Epithelial cell of proximal tubule (primary cell): ENCODE data around the gene APOM. TPM values are rescaled to one million over a fixed set of nuclear protein-coding genes. Genes with fewer than 3 reads are reported as not detected.
A peak's percentile ranks its signal among the peaks of the same experiment; 100 is the strongest.

Experiments
- DNase-seq: peaks from one replicate; pipeline ENCODE4 v3.0.0-alpha.2; 2011; ENCODE audit warnings: low read depth
- H3K4me3 ChIP-seq: 2 replicates; pipeline ENCODE4 v1.5.1; 2011; ENCODE audit warnings: low read depth, mild to moderate bottlenecking, low read length
- total RNA-seq: library from RNA; depleted of rRNA; stranded (reverse); fragments of >200 nt; gene quantifications from 2 replicates; pipeline ENCODE4 v1.2.3, GENCODE V29; 2015
- TF ChIP-seq, protein P1 (sequence below): conservative IDR thresholded peaks from 2 replicates; pipeline ENCODE4 v1.5.1; 2012; ENCODE audit warnings: low read depth, mild to moderate bottlenecking, low read length

The APOM gene
- total RNA-seq, 1 donor from 2014 or later, result 0.81 TPM

DNA sequence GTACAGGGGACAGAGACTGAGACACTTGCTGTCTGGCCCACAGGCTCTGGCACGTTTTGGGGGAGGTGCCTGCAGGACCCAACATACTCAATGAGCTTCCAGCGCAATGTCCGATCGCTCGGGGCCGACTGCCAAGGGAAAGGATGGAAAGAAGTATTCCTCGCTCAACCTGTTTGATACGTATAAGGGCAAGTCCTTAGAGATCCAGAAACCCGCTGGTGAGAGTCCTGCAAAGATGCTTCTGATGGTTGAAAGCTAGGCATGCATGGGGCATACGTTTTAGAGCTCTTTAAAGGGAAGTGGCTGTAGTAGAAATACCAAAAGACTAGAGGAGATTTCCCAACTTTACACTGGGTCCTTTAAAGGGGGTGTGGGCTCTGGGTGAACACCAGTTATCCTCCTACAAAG, 33.0 kb upstream of the APOM start:
- TF ChIP-seq, protein P1, sequence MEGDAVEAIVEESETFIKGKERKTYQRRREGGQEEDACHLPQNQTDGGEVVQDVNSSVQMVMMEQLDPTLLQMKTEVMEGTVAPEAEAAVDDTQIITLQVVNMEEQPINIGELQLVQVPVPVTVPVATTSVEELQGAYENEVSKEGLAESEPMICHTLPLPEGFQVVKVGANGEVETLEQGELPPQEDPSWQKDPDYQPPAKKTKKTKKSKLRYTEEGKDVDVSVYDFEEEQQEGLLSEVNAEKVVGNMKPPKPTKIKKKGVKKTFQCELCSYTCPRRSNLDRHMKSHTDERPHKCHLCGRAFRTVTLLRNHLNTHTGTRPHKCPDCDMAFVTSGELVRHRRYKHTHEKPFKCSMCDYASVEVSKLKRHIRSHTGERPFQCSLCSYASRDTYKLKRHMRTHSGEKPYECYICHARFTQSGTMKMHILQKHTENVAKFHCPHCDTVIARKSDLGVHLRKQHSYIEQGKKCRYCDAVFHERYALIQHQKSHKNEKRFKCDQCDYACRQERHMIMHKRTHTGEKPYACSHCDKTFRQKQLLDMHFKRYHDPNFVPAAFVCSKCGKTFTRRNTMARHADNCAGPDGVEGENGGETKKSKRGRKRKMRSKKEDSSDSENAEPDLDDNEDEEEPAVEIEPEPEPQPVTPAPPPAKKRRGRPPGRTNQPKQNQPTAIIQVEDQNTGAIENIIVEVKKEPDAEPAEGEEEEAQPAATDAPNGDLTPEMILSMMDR, result no peak
- DNase-seq, result no peak
- peak overlapping the region; percentile 94 for H3K4me3 ChIP-seq

DNA sequence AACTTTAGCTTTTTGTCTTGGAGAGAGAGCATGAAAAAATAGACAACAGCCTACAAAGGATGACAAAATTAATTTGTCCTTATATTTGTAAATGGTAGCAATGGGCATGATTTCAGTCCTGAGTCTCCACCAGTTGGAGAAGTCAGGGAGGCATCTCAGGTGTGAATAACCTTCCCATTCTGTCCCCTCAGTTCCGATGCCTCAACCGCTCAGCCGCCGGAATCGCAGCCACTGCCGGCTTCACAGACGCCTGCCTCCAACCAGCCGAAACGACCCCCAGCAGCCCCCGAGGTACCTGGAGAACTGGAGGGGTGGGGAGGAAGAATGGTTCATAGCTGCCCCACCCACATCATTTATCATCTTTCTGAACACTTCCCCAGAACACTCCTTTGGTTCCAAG, 31.6 kb upstream of the APOM start:
- TF ChIP-seq, protein P1, result no peak
- H3K4me3 ChIP-seq, result no peak overlapping the region
- no peak for DNase-seq

DNA sequence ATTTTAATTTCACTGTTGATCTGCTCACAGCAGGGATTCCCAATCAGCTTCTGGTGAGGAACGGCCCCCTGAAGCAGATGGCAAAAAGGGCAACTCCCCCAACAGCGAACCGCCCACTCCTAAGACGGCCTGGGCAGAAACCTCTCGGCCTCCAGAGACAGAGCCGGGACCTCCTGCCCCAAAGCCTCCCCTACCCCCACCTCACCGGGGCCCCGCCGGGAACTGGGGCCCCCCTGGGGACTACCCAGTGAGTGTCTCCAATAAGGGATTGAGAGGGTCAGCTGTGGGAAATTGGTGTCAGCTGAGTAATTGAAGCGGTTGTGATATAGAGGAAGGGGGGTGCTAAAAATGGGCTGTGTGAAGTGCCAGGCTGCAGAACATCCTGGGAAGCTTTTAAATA, 28.7 kb upstream of the APOM start:
- no peak overlapping the region for H3K4me3 ChIP-seq
- TF ChIP-seq, protein P1, result no peak
- no peak for DNase-seq

DNA sequence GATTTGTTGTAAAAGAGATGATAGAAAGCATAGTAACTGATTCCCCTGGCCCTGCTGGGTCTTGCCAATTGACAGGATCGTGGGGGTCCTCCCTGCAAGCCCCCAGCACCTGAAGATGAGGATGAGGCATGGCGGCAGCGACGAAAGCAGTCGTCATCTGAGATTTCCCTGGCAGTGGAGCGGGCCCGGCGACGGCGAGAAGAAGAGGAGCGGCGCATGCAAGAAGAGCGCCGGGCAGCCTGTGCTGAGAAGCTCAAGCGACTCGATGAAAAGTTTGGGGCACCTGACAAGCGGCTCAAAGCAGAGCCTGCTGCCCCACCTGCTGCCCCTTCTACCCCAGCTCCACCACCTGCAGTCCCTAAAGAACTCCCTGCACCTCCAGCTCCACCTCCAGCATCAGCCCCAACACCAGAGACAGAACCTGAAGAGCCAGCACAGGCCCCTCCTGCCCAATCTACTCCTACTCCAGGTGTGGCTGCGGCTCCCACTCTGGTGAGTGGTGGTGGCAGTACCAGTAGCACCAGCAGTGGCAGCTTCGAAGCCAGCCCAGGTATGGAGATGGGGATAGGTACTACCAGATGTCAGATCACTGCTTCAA, 27.9 kb upstream of the APOM start:
- TF ChIP-seq, protein P1, result no peak
- no peak for DNase-seq

DNA sequence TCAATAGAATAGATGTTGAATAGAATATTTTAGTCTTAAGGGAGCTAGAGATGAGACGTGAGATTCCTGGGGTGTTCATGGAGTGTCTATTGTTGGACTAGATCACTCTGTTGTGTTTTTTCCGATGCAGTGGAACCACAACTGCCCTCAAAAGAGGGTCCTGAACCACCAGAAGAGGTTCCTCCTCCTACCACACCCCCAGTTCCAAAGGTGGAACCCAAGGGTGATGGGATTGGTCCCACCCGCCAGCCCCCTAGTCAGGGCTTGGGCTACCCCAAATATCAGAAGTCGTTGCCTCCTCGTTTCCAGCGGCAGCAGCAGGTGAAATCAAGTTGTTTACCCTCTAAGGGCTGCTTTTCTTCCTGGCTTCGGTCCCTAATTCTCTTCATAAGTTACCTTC, 26.7 kb upstream of the APOM start:
- DNase-seq, result no peak
- TF ChIP-seq, protein P1, result no peak
- H3K4me3 ChIP-seq, result no peak overlapping the region

More for the DNA sequence above, 27.9 kb upstream of the APOM start:
- no peak overlapping the region for H3K4me3 ChIP-seq

DNA sequence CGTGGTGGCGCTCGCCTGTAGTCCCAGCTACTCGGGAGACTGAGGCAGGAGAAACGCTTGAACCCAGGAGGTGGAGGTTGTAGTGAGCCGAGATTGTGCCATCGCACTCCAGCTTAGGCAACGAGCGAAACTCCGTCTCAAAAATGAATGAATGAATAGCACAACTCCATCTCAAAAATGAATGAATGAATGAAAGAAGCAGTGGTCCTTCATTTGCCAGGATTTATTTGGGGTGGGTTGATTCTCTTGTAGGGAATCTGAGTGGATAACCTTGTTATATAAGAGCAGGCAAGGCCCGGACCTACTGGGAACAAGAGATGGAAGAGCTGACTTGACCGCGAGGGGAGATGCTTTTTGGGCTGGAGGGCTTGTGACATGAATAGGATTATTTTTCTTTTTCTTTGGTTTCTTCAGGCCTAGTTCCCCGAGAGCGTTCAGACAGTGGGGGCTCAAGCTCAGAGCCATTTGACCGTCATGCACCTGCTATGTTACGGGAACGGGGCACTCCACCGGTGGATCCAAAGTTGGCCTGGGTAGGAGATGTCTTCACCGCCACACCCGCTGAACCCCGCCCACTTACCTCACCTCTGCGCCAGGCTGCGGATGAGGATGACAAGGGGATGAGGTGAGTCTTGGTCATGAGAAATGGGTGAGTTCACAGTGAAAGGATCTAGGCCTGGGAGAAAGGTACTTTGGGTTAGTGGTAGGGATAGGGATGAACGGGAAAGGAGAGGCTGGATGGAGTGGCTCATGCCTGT, 25.3 kb upstream of the APOM start:
- TF ChIP-seq, protein P1, result no peak
- no peak for DNase-seq
- H3K4me3 ChIP-seq, result no peak overlapping the region

DNA sequence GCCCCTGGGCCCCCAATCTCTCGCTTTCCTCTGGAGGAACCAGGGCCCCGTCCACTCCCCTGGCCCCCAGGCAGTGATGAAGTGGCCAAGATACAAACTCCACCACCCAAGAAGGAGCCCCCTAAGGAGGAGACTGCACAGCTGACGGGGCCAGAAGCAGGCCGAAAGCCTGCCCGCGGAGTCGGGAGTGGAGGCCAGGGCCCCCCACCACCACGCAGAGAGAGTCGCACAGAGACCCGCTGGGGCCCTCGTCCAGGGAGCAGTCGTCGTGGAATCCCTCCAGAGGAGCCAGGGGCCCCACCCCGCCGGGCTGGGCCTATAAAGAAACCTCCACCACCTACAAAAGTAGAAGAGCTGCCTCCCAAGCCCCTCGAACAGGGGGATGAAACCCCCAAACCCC, 24.5 kb upstream of the APOM start:
- no peak overlapping the region for H3K4me3 ChIP-seq
- DNase-seq, result no peak
- TF ChIP-seq, protein P1, result no peak
